Mammary epithelial cell (primary cell): Measurements from ENCODE around the gene KCNV2.

Source experiments
- EZH2 ChIP-seq: IDR thresholded peaks from 2 replicates; pipeline ENCODE4 v1.6.1; 2012; ENCODE audit warnings: low read length, inconsistent platforms, borderline replicate concordance
- TF ChIP-seq, protein P1 (sequence below), 2 donors: IDR thresholded peaks in 1 of 2; conservative IDR thresholded peaks in 1 of 2; 2 replicates each; pipeline ENCODE4 v1.5.1; 2011 to 2012; ENCODE audit warnings: inconsistent platforms in 2 of 2, low read length in 2 of 2, mild to moderate bottlenecking in 2 of 2, control low read depth in 1 of 2, low read depth in 1 of 2; ENCODE audit not compliant: insufficient read depth in 1 of 2; ENCODE audit errors: extremely low read depth in 1 of 2

GRCh38 chr9:2676466-2676865 is 40.8 kb upstream of the KCNV2 start:
- TF ChIP-seq, protein P1, sequence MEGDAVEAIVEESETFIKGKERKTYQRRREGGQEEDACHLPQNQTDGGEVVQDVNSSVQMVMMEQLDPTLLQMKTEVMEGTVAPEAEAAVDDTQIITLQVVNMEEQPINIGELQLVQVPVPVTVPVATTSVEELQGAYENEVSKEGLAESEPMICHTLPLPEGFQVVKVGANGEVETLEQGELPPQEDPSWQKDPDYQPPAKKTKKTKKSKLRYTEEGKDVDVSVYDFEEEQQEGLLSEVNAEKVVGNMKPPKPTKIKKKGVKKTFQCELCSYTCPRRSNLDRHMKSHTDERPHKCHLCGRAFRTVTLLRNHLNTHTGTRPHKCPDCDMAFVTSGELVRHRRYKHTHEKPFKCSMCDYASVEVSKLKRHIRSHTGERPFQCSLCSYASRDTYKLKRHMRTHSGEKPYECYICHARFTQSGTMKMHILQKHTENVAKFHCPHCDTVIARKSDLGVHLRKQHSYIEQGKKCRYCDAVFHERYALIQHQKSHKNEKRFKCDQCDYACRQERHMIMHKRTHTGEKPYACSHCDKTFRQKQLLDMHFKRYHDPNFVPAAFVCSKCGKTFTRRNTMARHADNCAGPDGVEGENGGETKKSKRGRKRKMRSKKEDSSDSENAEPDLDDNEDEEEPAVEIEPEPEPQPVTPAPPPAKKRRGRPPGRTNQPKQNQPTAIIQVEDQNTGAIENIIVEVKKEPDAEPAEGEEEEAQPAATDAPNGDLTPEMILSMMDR (conservative IDR thresholded peaks at IDR 0.05 in 1 of 2, IDR thresholded peaks at IDR 0.05 in 1 of 2; ENCODE audit: extremely low read depth in 1 of 2, insufficient read depth in 1 of 2, low read depth in 1 of 2, low read length in 2 of 2): no peak
- no peak for TF ChIP-seq EZH2
